H1 (cell line): ENCODE results near the gene WIPF1. TPM values are rescaled to one million over a fixed set of nuclear protein-coding genes. Genes with fewer than 3 reads are reported as not detected.

Source experiments
- CTCF ChIA-PET: fragments of 300-600 bp; sonication (Branson Sonifier 250); formaldehyde crosslinking; loops from one replicate; lab custom pipeline; 2021; ENCODE audit not compliant: partially characterized antibody; lab: Charles Lee
- POLR2A ChIA-PET: fragments of 300-600 bp; sonication (Branson Sonifier 250); formaldehyde crosslinking; loops from one replicate; lab custom pipeline; 2021; ENCODE audit warnings: inconsistent platforms; ENCODE audit not compliant: partially characterized antibody; lab: Charles Lee
- DNase-seq, 2 experiments: peaks; one replicate each; pipeline versions ENCODE4 v3.0.0 to v3.0.0-alpha.2; 2010 to 2022; ENCODE audit warnings: low spot score in 2 of 2, low read depth in 1 of 2, mixed read lengths in 1 of 2
- FAIRE-seq: peaks from 2 replicates; lab custom pipeline; 2011; peaks lifted over from hg19 to GRCh38; lab: Jason Lieb, UNC
- H2AFZ ChIP-seq: 2 replicates; pipeline ENCODE4 v1.8.1; 2012; ENCODE audit warnings: low read length, inconsistent platforms
- H2AK5ac ChIP-seq: 2 replicates; pipeline ENCODE4 v1.6.1; 2013; ENCODE audit warnings: low read depth, low read length
- H2BK120ac ChIP-seq: replicated peaks from 2 replicates; pipeline ENCODE3; 2013; ENCODE audit warnings: low read depth, low read length, inconsistent platforms
- H2BK12ac ChIP-seq: 2 replicates; pipeline ENCODE4 v1.6.1; 2013; ENCODE audit warnings: low read depth, low read length
- H2BK15ac ChIP-seq: 2 replicates; pipeline ENCODE4 v1.6.1; 2013; ENCODE audit warnings: low read length
- H2BK20ac ChIP-seq: 2 replicates; pipeline ENCODE4 v1.6.1; 2013; ENCODE audit warnings: low read length
- H2BK5ac ChIP-seq: 2 replicates; pipeline ENCODE4 v1.6.1; 2013; ENCODE audit warnings: low read depth, low read length
- H3K14ac ChIP-seq: 2 replicates; pipeline ENCODE4 v1.6.1; 2013; ENCODE audit warnings: inconsistent platforms; ENCODE audit not compliant: insufficient read length
- H3K18ac ChIP-seq: 2 replicates; pipeline ENCODE4 v1.6.1; 2013; ENCODE audit warnings: low read length; ENCODE audit errors: extremely low read depth
- H3K23ac ChIP-seq: 2 replicates; pipeline ENCODE4 v1.6.1; 2013; ENCODE audit warnings: inconsistent platforms; ENCODE audit not compliant: insufficient read length
- H3K23me2 ChIP-seq: 2 replicates; pipeline ENCODE4 v1.6.1; 2013; ENCODE audit warnings: low read depth, low read length
- H3K27ac ChIP-seq: 2 replicates; pipeline ENCODE4 v1.6.1; 2011; ENCODE audit warnings: low read depth, low read length, inconsistent platforms
- H3K27me3 ChIP-seq, 4 experiments: replicated peaks in 1 of 4; 1 replicate in 1 of 4; 2 replicates in 3 of 4; pipeline versions ENCODE4 v1.6.1 to v1.8.1; 2011 to 2013; ENCODE audit warnings: low read length in 3 of 4, mild to moderate bottlenecking in 3 of 4, inconsistent platforms in 2 of 4, mixed read lengths in 2 of 4, moderate library complexity in 1 of 4; ENCODE audit not compliant: control insufficient read depth in 3 of 4, insufficient read depth in 3 of 4; ENCODE audit errors: extremely low read depth in 1 of 4
- H3K36me3 ChIP-seq, 4 experiments: 2 replicates each; pipeline versions ENCODE4 v1.6.1 to v1.8.1; 2011 to 2013; ENCODE audit warnings: mild to moderate bottlenecking in 4 of 4, low read length in 3 of 4, moderate library complexity in 2 of 4, control low read depth in 1 of 4, inconsistent platforms in 1 of 4; ENCODE audit not compliant: insufficient read depth in 4 of 4, control insufficient read depth in 2 of 4
- H3K4ac ChIP-seq: replicated peaks from 2 replicates; pipeline ENCODE3; 2013; ENCODE audit warnings: low read length, low read depth, mixed read lengths, inconsistent platforms; ENCODE audit not compliant: insufficient read length
- H3K4me1 ChIP-seq, 4 experiments: replicated peaks in 1 of 4; 1 replicate in 1 of 4; 2 replicates in 3 of 4; pipeline versions ENCODE4 v1.6.1 to v1.8.1; 2011 to 2013; ENCODE audit warnings: low read length in 3 of 4, inconsistent platforms in 2 of 4, mixed read lengths in 1 of 4; ENCODE audit not compliant: insufficient read depth in 4 of 4, control insufficient read depth in 3 of 4
- H3K4me2 ChIP-seq, 2 experiments: 2 replicates each; pipeline versions ENCODE4 v1.6.1 to v1.8.1; 2011 to 2013; ENCODE audit warnings: low read depth in 2 of 2, low read length in 2 of 2, control low read depth in 1 of 2, inconsistent platforms in 1 of 2, mild to moderate bottlenecking in 1 of 2; ENCODE audit not compliant: insufficient read depth in 1 of 2
- H3K4me3 ChIP-seq, 4 experiments: fragments of 200-600, 300-600 bp in 1 of 4; sonication (generic), shearing (Covaris generic), sonication (Bioruptor Twin) in 1 of 4; 2 replicates each; pipeline versions ENCODE4 v1.5.1 to v1.8.1; 2011 to 2016; ENCODE audit warnings: low read length in 4 of 4, low read depth in 3 of 4, control low read depth in 2 of 4, inconsistent platforms in 2 of 4, mild to moderate bottlenecking in 2 of 4, mixed read lengths in 1 of 4, moderate library complexity in 1 of 4; ENCODE audit not compliant: insufficient read depth in 2 of 4; ENCODE audit errors: extremely low read depth in 1 of 4
- H3K56ac ChIP-seq: replicated peaks from 2 replicates; pipeline ENCODE3; 2013; ENCODE audit warnings: low read depth, mild to moderate bottlenecking, mixed read lengths, low read length, inconsistent platforms; ENCODE audit not compliant: insufficient read length
- H3K79me1 ChIP-seq: 2 replicates; pipeline ENCODE4 v1.6.1; 2013; ENCODE audit warnings: low read depth, low read length, control low read depth
- H3K79me2 ChIP-seq, 2 experiments: 2 replicates each; pipeline versions ENCODE4 v1.6.1 to v1.8.1; 2012 to 2013; ENCODE audit warnings: low read length in 2 of 2, mild to moderate bottlenecking in 2 of 2, inconsistent platforms in 1 of 2; ENCODE audit not compliant: insufficient read depth in 2 of 2, control insufficient read depth in 1 of 2
- H3K9ac ChIP-seq, 4 experiments: replicated peaks in 1 of 4; 1 replicate in 1 of 4; 2 replicates in 3 of 4; pipeline versions ENCODE4 v1.6.1 to v1.8.1; 2011 to 2013; ENCODE audit warnings: low read depth in 3 of 4, low read length in 3 of 4, control low read depth in 2 of 4, mild to moderate bottlenecking in 2 of 4, moderate library complexity in 2 of 4, inconsistent platforms in 1 of 4; ENCODE audit errors: extremely low read depth in 1 of 4
- H3K9me3 ChIP-seq, 2 experiments: 2 replicates each; pipeline versions ENCODE4 v1.6.1 to v1.8.1; 2012 to 2013; ENCODE audit warnings: mild to moderate bottlenecking in 2 of 2, moderate library complexity in 2 of 2, control low read depth in 1 of 2, inconsistent platforms in 1 of 2, low read depth in 1 of 2, low read length in 1 of 2, mixed read lengths in 1 of 2; ENCODE audit not compliant: insufficient read depth in 2 of 2
- H4K20me1 ChIP-seq, 2 experiments: replicated peaks in 1 of 2; 2 replicates each; pipeline versions ENCODE3 to v1.8.1; 2011 to 2013; ENCODE audit warnings: inconsistent platforms in 2 of 2, low read length in 2 of 2, mild to moderate bottlenecking in 1 of 2; ENCODE audit not compliant: insufficient read depth in 2 of 2, control insufficient read depth in 1 of 2
- H4K5ac ChIP-seq: 2 replicates; pipeline ENCODE4 v1.6.1; 2013; ENCODE audit warnings: low read length, low read depth, mixed read lengths, inconsistent platforms; ENCODE audit not compliant: insufficient read length
- H4K8ac ChIP-seq: 2 replicates; pipeline ENCODE4 v1.8.0; 2013; ENCODE audit warnings: mild to moderate bottlenecking, moderate library complexity, low read length, inconsistent platforms; ENCODE audit not compliant: insufficient read depth; ENCODE audit errors: extremely low read depth
- H4K91ac ChIP-seq: replicated peaks from 2 replicates; pipeline ENCODE3; 2013; ENCODE audit warnings: low read length, mixed read lengths, inconsistent platforms; ENCODE audit not compliant: insufficient read length
- ATF3 ChIP-seq: IDR thresholded peaks from 2 replicates; pipeline ENCODE4 v1.6.1; 2011; ENCODE audit warnings: low read depth, mild to moderate bottlenecking, low read length; ENCODE audit not compliant: insufficient read depth
- CTCF ChIP-seq, 3 experiments: IDR thresholded peaks; 1 replicate in 2 of 3; 2 replicates in 1 of 3; pipeline versions ENCODE4 v1.5.1 to v1.6.1; 2011; ENCODE audit warnings: low read length in 3 of 3, mild to moderate bottlenecking in 3 of 3, inconsistent platforms in 2 of 3, low read depth in 1 of 3, moderate library complexity in 1 of 3; ENCODE audit not compliant: insufficient read depth in 1 of 3; ENCODE audit errors: control extremely low read depth in 1 of 3
- E2F6 ChIP-seq: IDR thresholded peaks from 2 replicates; pipeline ENCODE4 v1.6.1; 2012; ENCODE audit warnings: inconsistent platforms
- HDAC6 ChIP-seq: IDR thresholded peaks from one replicate; pipeline ENCODE4 v1.7.1; 2012; ENCODE audit warnings: low read depth, mild to moderate bottlenecking, inconsistent platforms, low read length, moderate library complexity
- KDM4A ChIP-seq: IDR thresholded peaks from one replicate; pipeline ENCODE4 v1.7.1; 2012; ENCODE audit warnings: low read depth, mild to moderate bottlenecking, moderate library complexity, low read length, inconsistent platforms; ENCODE audit not compliant: severe bottlenecking
- SIX5 ChIP-seq: IDR thresholded peaks from 2 replicates; pipeline ENCODE4 v1.6.1; 2011; ENCODE audit warnings: mild to moderate bottlenecking, low read depth, low read length
- TBP ChIP-seq: IDR thresholded peaks from 2 replicates; pipeline ENCODE4 v1.6.1; 2011; ENCODE audit warnings: low read depth, low read length, improper control_type of control experiment
- TEAD4 ChIP-seq: IDR thresholded peaks from 2 replicates; pipeline ENCODE4 v1.6.1; 2012; ENCODE audit warnings: low read depth, low read length, inconsistent platforms, mixed read lengths
- WGBS, 2 experiments: shearing (Covaris generic) in 1 of 2; methylation state at CpG; one replicate each; pipeline versions ENCODE4 v1.1.6 to v1.1.7; 2013 to 2015; ENCODE audit warnings: low lambda C conversion rate in 2 of 2, mixed read lengths in 2 of 2, inconsistent platforms in 1 of 2, low coverage in 1 of 2, missing lambda C conversion rate in 1 of 2; ENCODE audit not compliant: insufficient replicate concordance in 2 of 2, insufficient coverage in 1 of 2, insufficient read length in 1 of 2; ENCODE audit errors: extremely low coverage in 1 of 2, missing lambda C conversion rate in 1 of 2; 5-methylcytosine and 5-hydroxymethylcytosine counted together
- polyA plus RNA-seq, 7 experiments: library from polyadenylated mRNA; depleted of rRNA in 3 of 7; stranded (reverse) in 5 of 7; unstranded in 2 of 7; fragments of >200 nt in 5 of 7; fragments of 200-250 nt in 2 of 7; gene quantifications; 1 replicate in 5 of 7; 2 replicates in 1 of 7; 4 replicates in 1 of 7; pipeline versions ENCODE4 v1.2.1 to v1.2.3, GENCODE V29; 2011 to 2013; ENCODE audit warnings: missing spikeins in 2 of 7, mixed read lengths in 2 of 7
- total RNA-seq: library from RNA; stranded (reverse); fragmentation: NEBNext Ultra II Directional; extraction: Animal tissue kit (Norgen Biotek cat#: 25700); gene quantifications from 2 replicates; pipeline ENCODE4 v1.2.1, GENCODE V29; 2021

The WIPF1 gene
- total and polyA plus RNA-seq, 2 of the 8 experiments (the other 6 are each of a cell fraction or from before 2014, with no cell fraction given): 4.7 to 5.2 TPM

GRCh38 chr2:174553811-174554493 lies 43.7 kb downstream of the WIPF1 start:
- Histone ChIP-seq H3K23me2 (no peaks in the 10 kb centered on the region), H2BK15ac (no peak overlapping the region), H3K56ac (no peak overlapping the region), H4K8ac (no peak overlapping the region), H2BK5ac (no peak overlapping the region), H2AK5ac (no peak overlapping the region), H2AFZ (no peak overlapping the region), H3K23ac (no peak overlapping the region), H3K4me2 (no peak overlapping the region), H4K91ac (no peak overlapping the region), H4K20me1 (no peaks in the 10 kb centered on the region), H3K79me1 (no peaks in the 10 kb centered on the region), H2BK120ac (no peak overlapping the region), H3K27me3 (no peaks in the 10 kb centered on the region), H2BK12ac (no peak overlapping the region), H3K4me3 (no peak overlapping the region), H3K4me1 (no peaks in the 10 kb centered on the region), H2BK20ac (no peak overlapping the region), H3K9me3 (peaks cover 2 to 5% of the 10 kb centered on the region in 2 experiments; a peak in 2 of 4 replicates), H3K9ac (no peak overlapping the region), H3K18ac (no peak overlapping the region), H3K14ac (no peak overlapping the region), H3K27ac (no peak overlapping the region), H4K5ac (no peak overlapping the region), H3K79me2 (no peaks in the 10 kb centered on the region), H3K4ac (no peak overlapping the region), H3K36me3 (no peaks in the 10 kb centered on the region)
- FAIRE-seq (no peak), DNase-seq (no peak)
- ChIA-PET CTCF (no interaction called here), POLR2A (no interaction called here)
- TF ChIP-seq ATF3 (no peak), E2F6 (no peak), TEAD4 (no peak), KDM4A (no peak), TBP (no peak), HDAC6 (no peak), SIX5 (no peak), CTCF (IDR thresholded peaks at IDR 0.05; ENCODE audit: control extremely low read depth in 1 of 3, insufficient read depth in 1 of 3, low read depth in 1 of 3, low read length in 3 of 3) (no peak)
- 70% methylated on average over 5 of the region's 5 CpGs; no CpG with 5 or more reads in 1 of the 2 experiments for WGBS, 2 experiments
